Measurements from ENCODE around the gene MRPS18B. TPM values are rescaled to one million over a fixed set of nuclear protein-coding genes. Genes with fewer than 3 reads are reported as not detected.

The MRPS18B gene
- total RNA-seq, 4 donors from 2014 or later: 47.0 to 82.5 (median 64.6) TPM

- intact Hi-C loops (cut with DNase I): no loop called here
- Histone ChIP-seq H3K4me1 (peaks cover 6 to 7% of the 10 kb centered on the region in 2 donors), H3K27me3 (no peaks in the 10 kb centered on the region), H3K36me3 (peaks cover 53 to 74% of the 10 kb centered on the region in 2 donors), H3K4me3 (replicated peaks in 1 of 3) (no peak overlapping the region), H3K9me3 (no peaks in the 10 kb centered on the region), H3K27ac (peak overlapping the region in 1 of 3 donors; percentile 42)
- TF ChIP-seq POLR2A (IDR thresholded peaks at IDR 0.05) (no peak), CTCF (IDR thresholded peaks at IDR 0.05) (no peak)
- 92 to 94% methylated on average over 10 to 15 of the region's 15 CpGs for WGBS, 2 donors
- DNase-seq: no peak
Observed at GRCh38 chr6:30589754-30590358, 27.8 kb upstream of the MRPS18B start.

GRCh38 chr6:30590509-30590908 lies 27.1 kb upstream of the MRPS18B start:
- no peak for DNase-seq
- peak overlapping the region; percentile 36 to 73 (median 42) for H3K27ac ChIP-seq
- H3K4me3 ChIP-seq (replicated peaks in 1 of 3): no peak overlapping the region
- WGBS, 2 donors: 73 to 81% methylated on average over 7 to 8 of the region's 8 CpGs
- peaks cover 6 to 7% of the 10 kb centered on the region in 2 donors for H3K4me1 ChIP-seq
- no peak for TF ChIP-seq POLR2A (IDR thresholded peaks at IDR 0.05)
- no peak for TF ChIP-seq CTCF (IDR thresholded peaks at IDR 0.05)
- intact Hi-C loops (cut with DNase I): no loop called here
- no peaks in the 10 kb centered on the region for H3K27me3 ChIP-seq
- peaks cover 46 to 68% of the 10 kb centered on the region in 2 donors for H3K36me3 ChIP-seq
- H3K9me3 ChIP-seq: no peaks in the 10 kb centered on the region

- WGBS, 2 donors: 10 to 32% methylated on average over 1 of the region's 1 CpG
- H3K4me1 ChIP-seq: peaks cover 6 to 7% of the 10 kb centered on the region in 2 donors
- no peaks in the 10 kb centered on the region for H3K9me3 ChIP-seq
- TF ChIP-seq CTCF (IDR thresholded peaks at IDR 0.05): no peak
- no peak for TF ChIP-seq POLR2A (IDR thresholded peaks at IDR 0.05)
- peaks cover 41 to 63% of the 10 kb centered on the region in 2 donors for H3K36me3 ChIP-seq
- intact Hi-C loops (cut with DNase I): no loop called here
- H3K27me3 ChIP-seq: no peaks in the 10 kb centered on the region
- peak overlapping the region; percentile 36 to 73 (median 42) for H3K27ac ChIP-seq
- H3K4me3 ChIP-seq (replicated peaks in 1 of 3): no peak overlapping the region
- DNase-seq: peak; percentile 54 to 68
Observed at GRCh38 chr6:30591008-30591407, 26.6 kb upstream of the MRPS18B start.

GRCh38 chr6:30592287-30592686 lies 25.4 kb upstream of the MRPS18B start:
- H3K36me3 ChIP-seq: peaks cover 29 to 50% of the 10 kb centered on the region in 2 donors

More at GRCh38 chr6:30592287-30592686, 25.4 kb upstream of the MRPS18B start:
- peaks cover 6 to 7% of the 10 kb centered on the region in 2 donors for H3K4me1 ChIP-seq
- TF ChIP-seq CTCF (IDR thresholded peaks at IDR 0.05) (no peak), POLR2A (IDR thresholded peaks at IDR 0.05) (no peak)
- no peaks in the 10 kb centered on the region for H3K27me3 ChIP-seq
- no peaks in the 10 kb centered on the region for H3K9me3 ChIP-seq
- no peak for DNase-seq
- whole genome bisulfite sequencing, 2 donors: 93 to 96% methylated on average over 1 of the region's 1 CpG
- intact Hi-C loops (cut with DNase I): no loop called here
- H3K4me3 ChIP-seq (replicated peaks in 1 of 3): no peak overlapping the region
- H3K27ac ChIP-seq: peak overlapping the region in 1 of 3 donors; percentile 73
